ENCODE data around the gene G6PC2.

DNA sequence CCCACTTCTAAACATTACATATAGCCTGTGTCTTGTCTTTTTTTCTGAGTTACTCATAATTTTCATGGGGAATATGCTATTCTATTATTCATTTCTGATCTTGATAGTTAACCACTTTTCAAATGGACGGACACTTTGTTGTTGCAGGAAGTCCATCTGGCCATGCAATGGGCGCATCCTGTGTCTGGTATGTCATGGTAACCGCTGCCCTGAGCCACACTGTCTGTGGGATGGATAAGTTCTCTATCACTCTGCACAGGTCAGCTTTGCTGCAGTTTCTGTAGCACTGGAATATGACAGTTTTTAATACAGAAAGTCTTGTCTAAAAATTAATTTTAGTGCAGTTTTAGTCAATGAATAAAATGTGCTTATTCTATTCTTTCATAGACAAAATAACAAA is 3.3 kb downstream of the G6PC2 start:
- TF ChIP-seq, protein P1, sequence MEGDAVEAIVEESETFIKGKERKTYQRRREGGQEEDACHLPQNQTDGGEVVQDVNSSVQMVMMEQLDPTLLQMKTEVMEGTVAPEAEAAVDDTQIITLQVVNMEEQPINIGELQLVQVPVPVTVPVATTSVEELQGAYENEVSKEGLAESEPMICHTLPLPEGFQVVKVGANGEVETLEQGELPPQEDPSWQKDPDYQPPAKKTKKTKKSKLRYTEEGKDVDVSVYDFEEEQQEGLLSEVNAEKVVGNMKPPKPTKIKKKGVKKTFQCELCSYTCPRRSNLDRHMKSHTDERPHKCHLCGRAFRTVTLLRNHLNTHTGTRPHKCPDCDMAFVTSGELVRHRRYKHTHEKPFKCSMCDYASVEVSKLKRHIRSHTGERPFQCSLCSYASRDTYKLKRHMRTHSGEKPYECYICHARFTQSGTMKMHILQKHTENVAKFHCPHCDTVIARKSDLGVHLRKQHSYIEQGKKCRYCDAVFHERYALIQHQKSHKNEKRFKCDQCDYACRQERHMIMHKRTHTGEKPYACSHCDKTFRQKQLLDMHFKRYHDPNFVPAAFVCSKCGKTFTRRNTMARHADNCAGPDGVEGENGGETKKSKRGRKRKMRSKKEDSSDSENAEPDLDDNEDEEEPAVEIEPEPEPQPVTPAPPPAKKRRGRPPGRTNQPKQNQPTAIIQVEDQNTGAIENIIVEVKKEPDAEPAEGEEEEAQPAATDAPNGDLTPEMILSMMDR (IDR thresholded peaks at IDR 0.05) = no peak
- no peak for TF ChIP-seq POLR2A (IDR thresholded peaks at IDR 0.05)

Data from thyroid gland (tissue), 4 donors.